Activated CD8-positive, alpha-beta memory T cell treated with anti-CD3 and anti-CD28 coated beads for 48 hours (primary cell): ENCODE measurements around the gene ASCL1.

Experiments
- DNase-seq, 3 experiments: peaks; one replicate each; pipeline ENCODE4 v3.0.0-alpha.2; 2020; ENCODE audit warnings: low read depth in 2 of 3, low spot score in 2 of 3

ASCL1 gene

DNA sequence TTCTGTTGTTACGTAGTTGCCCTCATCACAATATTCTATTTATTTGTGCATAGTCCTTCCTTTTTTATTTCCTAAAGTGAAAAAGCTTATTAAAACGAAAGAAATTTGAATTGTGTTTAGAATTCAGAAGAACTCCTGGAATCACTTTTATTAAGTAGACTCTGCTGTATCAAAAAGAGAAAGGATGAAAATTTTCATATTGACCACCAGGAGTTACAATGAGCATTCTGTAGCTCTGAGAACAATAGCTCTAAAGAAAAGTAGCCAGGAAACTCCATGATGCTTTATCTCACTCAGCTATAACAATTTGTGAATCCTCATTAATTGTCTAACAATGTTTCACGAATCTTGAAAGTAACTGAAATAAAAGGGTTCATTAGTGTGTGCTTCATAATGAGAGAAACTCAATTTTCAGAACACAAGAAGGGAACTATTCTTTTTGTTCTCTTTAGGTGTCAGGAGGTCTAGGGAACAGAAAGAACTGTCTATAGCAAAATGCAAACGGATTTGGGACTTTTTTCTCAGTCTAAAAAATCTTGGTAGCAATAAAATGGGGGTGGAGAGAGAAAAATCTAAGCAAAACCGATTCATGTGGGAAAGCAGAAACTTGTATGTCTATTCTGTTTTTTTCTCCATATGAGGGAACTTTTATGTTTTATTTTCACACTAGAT, 19.3 kb downstream of the ASCL1 start:
- no peak for DNase-seq

- DNase-seq: no peak
Measured at GRCh38 chr12:102977945-102978706, 20.7 kb downstream of the ASCL1 start.

GRCh38 chr12:102980350-102980749, 22.9 kb downstream of the ASCL1 start:
- no peak for DNase-seq

GRCh38 chr12:102990419-102990818, 32.9 kb downstream of the ASCL1 start:
- no peak for DNase-seq

GRCh38 chr12:102992297-102992696, 34.8 kb downstream of the ASCL1 start:
- DNase-seq: no peak

DNA sequence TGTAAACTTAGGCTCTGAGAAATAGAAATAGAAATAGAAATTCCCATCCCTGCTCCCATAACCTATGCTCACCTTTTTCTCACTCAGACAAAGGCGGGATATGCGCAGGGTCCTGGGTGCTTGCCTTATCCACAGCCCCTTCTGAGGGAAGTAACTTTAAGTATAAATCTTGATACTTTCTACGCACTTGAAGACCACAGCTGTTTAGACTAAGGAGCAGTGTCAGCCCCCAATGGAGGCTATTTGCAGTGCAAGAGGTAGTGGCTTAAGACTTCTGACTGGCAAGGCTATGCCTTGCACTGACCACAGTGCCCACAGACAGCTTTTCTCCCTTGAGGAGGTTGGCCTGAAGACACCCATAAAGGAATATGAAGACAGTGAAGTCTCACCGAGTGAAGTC, 35.2 kb downstream of the ASCL1 start:
- DNase-seq: no peak

GRCh38 chr12:102993537-102993936, 36.1 kb downstream of the ASCL1 start:
- DNase-seq: no peak

- DNase-seq: no peak
Measured at GRCh38 chr12:102995372-102995771, 37.9 kb downstream of the ASCL1 start.
